Measurements from ENCODE around the gene INSRR.

Gene INSRR

GRCh38 chr1:156858959-156859522, at the start of gene INSRR:
Gene INSRR (minus strand): TSS chr1:156859117. CDS start chr1:156858621, 496 bp downstream.
- no peak for DNase-seq

- DNase-seq = peak in 1 of 2 experiments; percentile 45
These were observed 49.6 kb upstream of the INSRR start for GRCh38 chr1:156908541-156908940.

DNA sequence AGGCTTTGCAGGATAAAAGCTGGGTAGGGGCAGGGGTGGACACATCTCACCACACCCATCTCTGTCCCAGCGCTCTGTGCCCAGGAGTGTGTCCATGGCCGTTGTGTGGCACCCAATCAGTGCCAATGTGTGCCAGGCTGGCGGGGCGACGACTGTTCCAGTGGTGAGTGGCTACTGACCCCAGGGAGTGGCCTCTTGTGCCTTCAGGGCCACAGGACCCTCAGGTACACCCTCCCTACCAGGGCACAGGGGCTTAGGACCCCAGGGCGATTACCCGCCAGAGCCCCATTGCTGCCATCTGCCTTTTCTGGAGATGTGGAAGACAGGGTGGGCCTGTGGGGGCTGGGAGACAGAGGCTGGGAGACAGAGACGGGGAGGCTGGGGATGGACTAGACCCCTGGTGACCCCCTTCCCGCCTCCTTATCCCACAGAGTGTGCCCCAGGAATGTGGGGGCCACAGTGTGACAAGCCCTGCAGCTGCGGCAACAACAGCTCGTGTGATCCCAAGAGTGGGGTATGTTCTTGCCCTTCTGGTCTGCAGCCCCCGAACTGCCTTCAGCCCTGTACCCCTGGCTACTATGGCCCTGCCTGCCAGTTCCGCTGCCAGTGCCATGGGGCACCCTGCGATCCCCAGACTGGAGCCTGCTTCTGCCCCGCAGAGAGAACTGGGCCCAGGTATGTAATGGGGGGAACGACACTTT, 47.4 kb upstream of the INSRR start:
- no peak for DNase-seq

- DNase-seq = no peak
These were observed 46.7 kb upstream of the INSRR start for GRCh38 chr1:156905651-156906050.

DNA sequence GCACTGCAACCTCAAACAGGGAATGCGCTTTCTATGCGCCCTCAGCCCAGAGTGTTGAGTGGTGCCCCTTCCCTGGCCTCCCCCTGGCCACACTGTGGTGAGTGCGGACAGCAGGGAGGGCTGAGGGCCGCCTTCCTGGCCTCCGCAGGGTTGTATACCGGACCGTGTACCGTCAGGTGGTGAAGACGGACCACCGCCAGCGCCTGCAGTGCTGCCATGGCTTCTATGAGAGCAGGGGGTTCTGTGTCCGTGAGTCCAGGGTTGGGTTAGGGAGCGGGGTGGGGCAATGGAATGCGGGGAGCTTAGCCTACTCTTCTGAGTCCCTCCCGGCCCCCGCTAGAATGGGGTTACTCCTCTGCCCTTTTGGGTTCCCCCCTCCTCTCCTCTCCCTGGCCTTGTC, 46.3 kb upstream of the INSRR start:
- DNase-seq = no peak

DNA sequence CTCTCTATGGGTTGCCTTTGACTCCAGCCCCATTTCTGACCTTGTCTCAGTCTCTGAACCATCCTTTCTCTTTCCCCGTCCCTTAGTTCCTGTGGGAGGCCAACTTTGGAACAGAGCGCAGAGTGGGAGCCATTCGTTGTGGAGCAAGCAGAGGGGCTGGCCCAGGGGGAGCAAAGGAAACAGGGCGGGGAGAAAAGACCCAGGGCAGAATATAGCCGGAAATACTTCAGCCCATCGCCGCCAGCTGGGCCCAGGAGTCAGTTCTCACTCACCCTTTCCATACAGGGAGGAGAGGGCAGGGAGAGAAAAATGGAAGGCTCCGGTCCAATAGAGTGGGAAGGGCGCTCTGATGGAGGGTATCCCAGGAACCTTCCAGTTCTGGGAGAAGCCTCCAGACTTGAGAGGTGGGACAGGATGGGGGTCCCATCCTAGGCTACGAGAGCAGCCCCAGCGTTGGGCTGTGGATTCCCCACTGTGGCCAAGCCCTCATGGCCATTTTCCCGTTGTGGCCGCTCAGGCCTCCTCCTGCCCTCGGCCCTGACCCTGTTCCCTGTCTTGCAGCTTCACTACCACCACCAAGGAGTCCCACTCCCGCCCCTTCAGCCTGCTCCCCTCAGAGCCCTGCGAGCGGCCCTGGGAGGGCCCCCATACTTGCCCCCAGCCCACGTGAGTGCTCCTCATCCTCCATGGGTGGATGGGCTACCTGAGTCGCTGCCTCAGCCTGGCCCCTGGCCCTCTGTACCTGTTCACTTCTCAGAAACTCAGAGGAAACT, 45.5 kb upstream of the INSRR start:
- DNase-seq = no peak

GRCh38 chr1:156903328-156904091, 44.6 kb upstream of the INSRR start:
- no peak for DNase-seq

DNA sequence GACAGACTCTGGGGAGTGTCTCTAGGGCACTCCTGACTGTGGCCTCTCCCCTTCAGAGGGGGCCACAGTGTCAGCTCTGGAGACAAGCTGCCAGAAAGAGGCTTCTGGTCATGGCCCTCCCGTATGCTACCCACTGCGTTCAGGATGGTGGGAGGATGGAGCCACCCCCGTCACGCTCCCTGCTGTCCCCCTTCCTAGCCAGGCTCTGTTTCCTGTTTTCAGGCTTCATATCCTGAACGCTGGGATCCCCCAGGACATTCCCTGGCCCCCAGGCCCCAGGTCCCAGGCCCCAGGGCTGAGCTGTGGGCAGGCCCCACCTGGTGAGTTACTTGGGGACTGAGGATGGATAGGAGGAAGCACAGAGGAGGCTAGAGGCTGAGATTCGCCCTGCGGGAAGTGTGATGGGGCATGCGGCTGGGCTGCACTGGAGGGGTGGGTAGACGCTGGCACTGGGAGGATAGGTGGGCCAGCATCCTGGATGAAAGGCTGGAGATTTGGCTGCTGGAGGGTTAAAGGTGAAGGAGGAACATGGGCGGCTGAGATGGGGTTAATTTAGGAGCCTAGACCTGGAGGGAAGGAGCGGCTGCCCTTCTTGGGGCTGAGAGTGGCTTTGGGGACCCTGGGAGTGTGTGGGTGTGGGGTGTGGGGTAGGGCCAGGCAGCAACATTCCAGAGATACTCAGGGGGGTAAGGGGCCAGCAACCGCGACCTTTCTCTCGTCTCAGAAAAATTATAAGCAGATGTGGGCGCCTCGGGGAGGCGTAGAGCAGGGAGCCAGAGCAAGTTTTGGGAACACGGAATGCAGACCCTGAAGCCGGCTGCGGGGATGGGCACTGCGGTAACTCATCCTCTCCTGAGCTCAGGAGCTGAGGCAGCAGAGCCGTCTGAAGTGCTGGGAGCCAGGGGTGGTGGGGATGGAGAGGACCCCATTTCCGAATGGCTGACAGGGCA, 43.3 kb upstream of the INSRR start:
- no peak for DNase-seq

- DNase-seq = no peak
These were observed 42.6 kb upstream of the INSRR start for GRCh38 chr1:156901590-156901900.

- DNase-seq = no peak
These were observed 42.1 kb upstream of the INSRR start for GRCh38 chr1:156900896-156901589.

- peak in 1 of 2 experiments; percentile 70 for DNase-seq
These were observed 41.2 kb upstream of the INSRR start for GRCh38 chr1:156899956-156900718.

- no peak for DNase-seq
These were observed 40.2 kb upstream of the INSRR start for GRCh38 chr1:156898971-156899664.

GRCh38 chr1:156898161-156898566, 39.2 kb upstream of the INSRR start:
- no peak for DNase-seq

- DNase-seq = no peak
These were observed 38.3 kb upstream of the INSRR start for GRCh38 chr1:156897078-156897825.

DNA sequence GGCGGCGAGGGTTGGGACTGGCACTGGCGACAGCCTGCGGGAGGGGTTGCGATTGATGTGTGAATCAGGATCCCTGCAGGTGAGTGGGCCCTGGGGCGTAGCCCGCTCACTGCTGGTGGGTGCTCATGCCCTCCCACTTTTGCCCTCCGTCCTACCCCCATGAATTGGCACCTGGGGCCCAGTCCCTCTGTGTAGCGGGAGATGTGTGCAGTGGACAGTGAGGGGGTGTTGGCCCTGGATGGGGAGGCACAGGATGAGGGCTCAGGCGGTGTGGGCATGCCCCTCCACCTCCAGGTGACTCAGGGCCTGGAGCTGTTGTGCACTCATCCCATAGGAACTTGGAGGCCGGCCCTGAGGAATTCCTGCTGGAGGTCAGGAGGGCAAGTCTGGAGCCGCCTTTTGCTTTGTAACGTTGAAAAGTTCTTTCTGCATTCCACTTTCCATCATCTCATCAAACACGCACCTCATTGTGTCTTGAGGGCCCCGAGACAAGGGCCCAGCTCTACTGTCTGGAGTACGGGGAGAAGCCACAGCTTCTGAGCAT, 37.6 kb upstream of the INSRR start:
- DNase-seq = no peak

- no peak for DNase-seq
These were observed 37.0 kb upstream of the INSRR start for GRCh38 chr1:156895927-156896326.

DNA sequence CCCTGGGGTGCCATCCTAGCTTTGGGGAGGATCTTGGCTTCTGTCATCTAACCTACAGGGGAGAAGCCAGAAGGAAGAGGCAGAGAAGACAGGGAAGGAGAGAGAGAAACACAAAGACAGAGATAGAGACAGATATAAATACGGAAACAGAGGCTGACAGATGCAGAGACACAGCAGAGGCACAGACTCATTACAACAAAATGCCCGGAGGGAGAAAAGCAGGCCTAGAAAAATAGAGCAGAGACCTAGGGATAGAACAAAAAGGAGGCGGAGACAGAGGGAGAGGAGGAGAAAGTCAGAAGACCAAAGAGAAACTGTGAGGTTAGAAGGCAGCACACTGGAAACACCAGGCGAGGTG, 36.5 kb upstream of the INSRR start:
- no peak for DNase-seq

- no peak for DNase-seq
These were observed 36.0 kb upstream of the INSRR start for GRCh38 chr1:156894711-156895454.
